CD4-positive, alpha-beta T cell treated with Interleukin-17A for 1 hour (primary cell): ENCODE measurements around the gene POLK.
"Not testable (repeated sequence)": the region's sequence is repeated elsewhere in the genome, so short reads cannot be mapped to it uniquely, and the experiment has no call there.

Experiments used
- DNase-seq: peaks from one replicate; pipeline ENCODE4 v3.0.0-alpha.2; 2020

POLK gene

GRCh38 chr5:75511435-75512382 is at the start of gene POLK, which contains the start of gene CERT1:
Gene POLK (plus strand): TSS chr5:75511891.
Gene CERT1 (minus strand): TSS chr5:75511629. CDS start chr5:75511207, 422 bp downstream.
- peak; percentile 97 for DNase-seq

GRCh38 chr5:75463726-75464125 is 48.0 kb upstream of the POLK start:
- DNase-seq = no peak

- no peak for DNase-seq
These were observed 46.2 kb upstream of the POLK start for GRCh38 chr5:75465480-75465879.

GRCh38 chr5:75466006-75466716 is 45.5 kb upstream of the POLK start:
- no peak for DNase-seq

- DNase-seq = no peak
These were observed 43.1 kb upstream of the POLK start for GRCh38 chr5:75468593-75468992.

- DNase-seq = no peak
These were observed 42.7 kb upstream of the POLK start for GRCh38 chr5:75469017-75469416.

- DNase-seq = no peak
These were observed 40.5 kb upstream of the POLK start for GRCh38 chr5:75471193-75471592.

- no peak for DNase-seq
These were observed 38.7 kb upstream of the POLK start for GRCh38 chr5:75472973-75473372.

- DNase-seq = no peak
These were observed 38.2 kb upstream of the POLK start for GRCh38 chr5:75473463-75473862.

- no peak for DNase-seq
These were observed 36.3 kb upstream of the POLK start for GRCh38 chr5:75475364-75475763.

- DNase-seq = no peak
These were observed 30.7 kb upstream of the POLK start for GRCh38 chr5:75481024-75481423.

- no peak for DNase-seq
These were observed 29.2 kb upstream of the POLK start for GRCh38 chr5:75482482-75482881.

GRCh38 chr5:75484605-75485004 is 27.1 kb upstream of the POLK start:
- DNase-seq = no peak

- not testable (repeated sequence) for DNase-seq
These were observed 21.8 kb upstream of the POLK start for GRCh38 chr5:75489847-75490246.

GRCh38 chr5:75491621-75492020 is 20.1 kb upstream of the POLK start:
- no peak for DNase-seq

- DNase-seq = no peak
These were observed 15.7 kb upstream of the POLK start for GRCh38 chr5:75496026-75496425.

GRCh38 chr5:75498208-75498777 is 13.4 kb upstream of the POLK start:
- DNase-seq = no peak

GRCh38 chr5:75498875-75499274 is 12.8 kb upstream of the POLK start:
- DNase-seq = not testable (repeated sequence)

GRCh38 chr5:75505112-75505511 is 6.6 kb upstream of the POLK start:
- not testable (repeated sequence) for DNase-seq

GRCh38 chr5:75507841-75508240 is 3.9 kb upstream of the POLK start:
- DNase-seq = no peak

GRCh38 chr5:75509546-75509945 is 2.1 kb upstream of the POLK start:
- DNase-seq = no peak

- no peak for DNase-seq
These were observed 1.7 kb upstream of the POLK start for GRCh38 chr5:75509956-75510355.

GRCh38 chr5:75510417-75510835 is 1.3 kb upstream of the POLK start:
- DNase-seq = peak; percentile 21
